ENCODE results near the gene TEPSIN. TPM values are rescaled to one million over a fixed set of nuclear protein-coding genes. Genes with fewer than 3 reads are reported as not detected.

TEPSIN gene
- total RNA-seq, 1 donor from 2014 or later, result 117 TPM

- Histone ChIP-seq H3K36me3 (peaks cover 29 to 47% of the 10 kb centered on the region in 2 donors), H3K27ac (peak overlapping the region; percentile 64 to 67), H3K9me3 (no peaks in the 10 kb centered on the region), H3K4me3 (peak overlapping the region in 1 of 2 donors; percentile 45), H3K4me1 (peaks cover 0 to 6% of the 10 kb centered on the region in 2 donors), H3K27me3 (no peaks in the 10 kb centered on the region)
- intact Hi-C loops (cut with DNase I), result no loop called here
- DNase-seq (ENCODE audit: low spot score in 2 of 2), result peak; percentile 51 to 85
- TF ChIP-seq CTCF (IDR thresholded peaks at IDR 0.05), result no peak
Observed at GRCh38 chr17:81285179-81285878, 46.5 kb upstream of the TEPSIN start.

GRCh38 chr17:81282876-81283275 lies 44.0 kb upstream of the TEPSIN start:
- no peak for TF ChIP-seq CTCF (IDR thresholded peaks at IDR 0.05)
- peaks cover 26 to 51% of the 10 kb centered on the region in 2 donors for H3K36me3 ChIP-seq

GRCh38 chr17:81282141-81282540 lies 43.3 kb upstream of the TEPSIN start:
- H3K27me3 ChIP-seq, result no peaks in the 10 kb centered on the region
- no peaks in the 10 kb centered on the region for H3K9me3 ChIP-seq
- DNase-seq (ENCODE audit: low spot score in 2 of 2), result no peak
- TF ChIP-seq CTCF (IDR thresholded peaks at IDR 0.05), result no peak
- H3K27ac ChIP-seq, result no peak overlapping the region
- intact Hi-C loops (cut with DNase I), result no loop called here
- H3K36me3 ChIP-seq, result peaks cover 22 to 45% of the 10 kb centered on the region in 2 donors
- peaks cover 0 to 6% of the 10 kb centered on the region in 2 donors for H3K4me1 ChIP-seq
- no peak overlapping the region for H3K4me3 ChIP-seq

More at GRCh38 chr17:81282876-81283275, 44.0 kb upstream of the TEPSIN start:
- no peak overlapping the region for H3K27ac ChIP-seq
- no peak for DNase-seq (ENCODE audit: low spot score in 2 of 2)
- H3K27me3 ChIP-seq, result no peaks in the 10 kb centered on the region
- no peaks in the 10 kb centered on the region for H3K9me3 ChIP-seq
- peaks cover 0 to 6% of the 10 kb centered on the region in 2 donors for H3K4me1 ChIP-seq
- no peak overlapping the region for H3K4me3 ChIP-seq
- intact Hi-C loops (cut with DNase I), result no loop called here

- no peaks in the 10 kb centered on the region for H3K27me3 ChIP-seq
- intact Hi-C loops (cut with DNase I), result no loop called here
- H3K4me1 ChIP-seq, result no peaks in the 10 kb centered on the region
- peaks cover 36 to 55% of the 10 kb centered on the region in 2 donors for H3K36me3 ChIP-seq
- no peak for TF ChIP-seq CTCF (IDR thresholded peaks at IDR 0.05)
- H3K9me3 ChIP-seq, result no peaks in the 10 kb centered on the region
- no peak overlapping the region for H3K27ac ChIP-seq
- DNase-seq (ENCODE audit: low spot score in 2 of 2), result no peak
- no peak overlapping the region for H3K4me3 ChIP-seq
Observed at GRCh38 chr17:81280571-81280970, 41.7 kb upstream of the TEPSIN start.

GRCh38 chr17:81279278-81280275 lies 40.7 kb upstream of the TEPSIN start:
- Histone ChIP-seq H3K9me3 (no peaks in the 10 kb centered on the region), H3K4me1 (no peaks in the 10 kb centered on the region), H3K4me3 (no peak overlapping the region), H3K27me3 (no peaks in the 10 kb centered on the region), H3K36me3 (peaks cover 43 to 62% of the 10 kb centered on the region in 2 donors), H3K27ac (no peak overlapping the region)
- intact Hi-C loops (cut with DNase I), result no loop called here
- DNase-seq (ENCODE audit: low spot score in 2 of 2), result no peak
- no peak for TF ChIP-seq CTCF (IDR thresholded peaks at IDR 0.05)
